Left kidney (tissue), 2 donors: Measurements from ENCODE around the gene DNAI4. TPM values are rescaled to one million over a fixed set of nuclear protein-coding genes. Genes with fewer than 3 reads are reported as not detected.

Experiments
- DNase-seq: peaks from one replicate; pipeline ENCODE4 v3.0.0-alpha.2; 2013
- polyA plus RNA-seq: library from polyadenylated mRNA; unstranded; fragments of 120-200 nt; gene quantifications from one replicate; pipeline ENCODE4 v1.2.1, GENCODE V29; 2013; ENCODE audit not compliant: insufficient read length

The DNAI4 gene
- polyA plus RNA-seq, 1 donor = 18.4 TPM

GRCh38 chr1:66767626-66768025, 157.0 kb downstream of the DNAI4 start:
- DNase-seq = no peak

DNA sequence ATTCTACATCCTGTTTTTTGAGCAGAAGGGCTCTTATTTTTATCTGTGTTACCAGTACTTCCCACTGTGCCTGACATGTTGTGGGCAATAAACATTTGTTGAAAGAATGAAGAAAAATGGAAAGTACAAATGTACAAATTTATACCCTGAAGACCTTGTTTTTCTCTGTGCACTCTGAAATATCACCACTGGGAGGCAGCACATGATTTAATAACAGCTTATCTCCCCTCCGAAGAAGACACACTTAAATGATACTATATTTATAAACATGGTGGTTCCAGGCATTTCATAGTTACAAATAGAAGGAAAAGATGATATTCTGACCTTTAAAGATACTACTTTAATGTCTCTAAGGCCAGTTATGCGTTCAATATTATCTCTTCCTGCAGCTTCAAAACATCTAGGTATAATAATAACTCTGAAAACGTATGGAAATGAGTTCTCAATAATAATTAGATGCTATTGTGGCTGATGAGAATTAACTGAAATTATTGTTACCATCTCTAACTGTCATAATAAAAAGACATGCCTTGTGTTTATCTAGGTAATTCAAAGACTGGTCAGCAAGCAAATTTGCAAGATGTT, 159.6 kb downstream of the DNAI4 start:
- DNase-seq = no peak

Other genes with a start within 250 kb of the DNAI4 start
- 3.2 TPM for gene DYNLT5, start 172.4 kb downstream of the DNAI4 start, polyA plus RNA-seq
- 0.52 TPM for gene INSL5, start 123.6 kb downstream of the DNAI4 start, polyA plus RNA-seq
- gene MIER1, start 134 bp upstream of the DNAI4 start, polyA plus RNA-seq = 43.5 TPM
- 18.5 TPM for gene SLC35D1, start 129.3 kb upstream of the DNAI4 start, polyA plus RNA-seq
- gene C1orf141, start 210.1 kb upstream of the DNAI4 start, polyA plus RNA-seq = 0.13 TPM
- 0.10 TPM for gene IL23R, start 241.6 kb upstream of the DNAI4 start, polyA plus RNA-seq